ENCODE data around the gene FAM171A1.
"Not testable (repeated sequence)": the region's sequence is repeated elsewhere in the genome, so short reads cannot be mapped to it uniquely, and the experiment has no call there.

FAM171A1 gene

DNA sequence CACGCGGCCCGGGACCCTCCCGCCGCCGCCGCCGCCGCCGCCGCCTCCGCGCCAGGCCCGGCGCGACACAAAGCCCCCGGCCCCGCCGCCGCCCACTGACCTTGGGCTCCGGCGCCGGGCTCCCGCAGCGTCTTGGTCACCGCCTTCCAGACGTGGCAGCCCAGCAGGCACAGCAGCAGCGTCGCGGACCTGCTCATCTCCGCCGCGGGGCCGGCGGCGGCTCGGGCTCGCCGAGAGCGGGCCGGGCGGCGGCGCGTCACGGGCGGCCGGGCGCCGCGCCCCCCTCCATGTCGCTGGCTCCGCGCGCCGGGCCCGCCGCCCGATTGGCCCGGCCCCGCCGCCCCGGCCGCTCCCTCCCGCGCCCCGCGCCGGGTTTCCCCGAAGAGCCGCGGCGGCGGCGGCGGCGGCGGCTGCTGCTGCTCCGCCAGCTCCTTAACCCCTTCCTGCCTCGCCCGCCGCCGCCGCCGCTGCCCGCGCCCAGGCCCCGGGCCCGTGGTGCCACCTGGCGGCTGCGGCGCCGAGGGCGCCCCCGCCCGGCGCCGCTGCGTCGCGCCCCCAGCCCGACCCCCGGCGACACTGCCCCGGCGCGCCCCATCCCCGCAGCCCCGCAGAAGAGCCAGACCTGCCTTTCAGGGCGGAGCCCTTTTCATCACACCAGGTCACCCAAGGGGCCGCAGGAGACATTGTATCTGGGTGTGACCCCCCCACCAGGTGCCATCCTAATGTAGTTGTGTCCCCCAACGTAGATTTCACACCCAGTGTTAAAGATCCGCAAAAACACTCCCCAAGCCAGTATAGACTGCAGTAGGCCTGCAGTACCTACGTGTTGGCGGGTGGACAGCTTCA, at the start of gene FAM171A1:
FAM171A1 (minus strand) TSS at position 434 of the 846 bp plus-strand sequence; CDS start at position 197, 237 bp downstream.
- DNase-seq (ENCODE audit: low read depth) = peak; percentile 10

DNA sequence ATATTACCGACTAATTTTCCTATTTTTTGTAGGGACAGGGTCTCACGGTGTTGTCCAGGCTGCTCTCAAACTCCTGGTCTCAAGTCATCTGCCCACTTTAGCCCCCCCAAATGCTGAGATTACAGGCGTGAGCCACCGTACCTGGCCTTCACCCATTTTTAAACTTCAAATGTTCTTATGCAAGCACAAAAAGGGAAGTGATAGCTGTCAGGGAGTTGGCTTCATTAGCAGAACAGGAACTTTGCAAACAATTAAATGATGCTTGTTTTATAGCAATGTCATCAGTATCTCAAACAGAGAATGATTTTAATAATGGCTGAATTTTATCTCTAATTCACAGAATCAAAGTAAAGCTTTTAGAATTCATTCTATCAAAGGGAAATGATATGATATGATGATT, 49.8 kb upstream of the FAM171A1 start:
- no peak for DNase-seq (ENCODE audit: low read depth)

GRCh38 chr10:15419279-15419874, 48.3 kb upstream of the FAM171A1 start:
- DNase-seq (ENCODE audit: low read depth) = peak; percentile 26

DNA sequence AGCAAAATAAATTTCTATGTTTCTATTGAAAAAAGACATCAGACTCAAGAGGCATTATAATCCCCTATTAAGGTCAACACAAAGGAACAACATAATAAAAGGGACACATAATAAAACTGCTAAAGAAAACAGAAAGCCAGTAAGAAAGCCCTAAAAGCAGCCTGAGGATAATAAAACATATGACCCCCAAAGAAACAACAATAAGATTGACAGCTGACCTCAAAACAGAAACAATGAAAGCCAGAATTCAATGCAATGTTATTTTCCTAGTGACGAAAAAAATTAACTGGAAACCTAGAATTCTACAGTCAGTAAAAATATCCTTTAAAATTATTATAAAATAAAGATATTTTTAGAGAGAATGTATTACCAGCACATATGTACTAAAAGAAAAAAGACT, 44.9 kb upstream of the FAM171A1 start:
- DNase-seq (ENCODE audit: low read depth) = no peak

- DNase-seq (ENCODE audit: low read depth) = no peak
Observed at GRCh38 chr10:15411010-15411409, 39.9 kb upstream of the FAM171A1 start.

DNA sequence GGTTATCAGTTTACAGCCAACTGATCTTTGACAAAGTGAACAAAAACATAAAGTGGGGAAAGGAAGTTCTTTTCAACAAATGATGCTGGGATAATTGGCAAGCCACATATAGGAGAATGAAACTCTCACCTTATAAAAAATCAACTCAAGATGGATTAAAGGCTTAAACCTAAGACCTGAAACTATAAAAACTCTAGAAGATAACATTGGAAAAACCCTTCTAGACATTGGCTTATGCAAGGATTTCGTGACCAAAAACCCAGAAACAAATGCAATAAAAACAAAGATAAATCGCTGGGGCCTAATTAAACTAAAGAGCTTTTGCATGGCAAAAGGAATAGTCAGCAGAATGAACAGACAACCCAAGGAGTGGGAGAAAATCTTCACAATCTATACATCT, 38.3 kb upstream of the FAM171A1 start:
- not testable (repeated sequence) for DNase-seq (ENCODE audit: low read depth)

DNA sequence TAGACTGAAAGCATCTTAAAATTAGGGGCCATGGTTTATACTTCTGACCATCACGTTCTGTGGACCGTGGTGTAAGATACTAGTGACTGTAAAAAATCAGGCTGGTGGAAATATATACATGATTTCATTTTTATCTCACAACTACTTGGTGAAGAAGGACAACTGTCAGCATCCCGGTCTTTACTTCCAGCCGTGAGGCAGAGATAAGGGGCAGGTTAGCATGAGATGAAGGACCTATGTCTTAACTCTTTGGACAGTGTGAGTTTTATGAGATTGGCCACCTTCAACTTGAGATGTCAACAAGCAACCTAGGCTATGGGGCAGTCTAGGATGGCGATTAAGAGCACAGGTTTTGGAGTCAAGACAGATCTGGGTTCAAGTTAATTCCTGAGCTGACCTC, 37.5 kb upstream of the FAM171A1 start:
- DNase-seq (ENCODE audit: low read depth) = no peak

DNA sequence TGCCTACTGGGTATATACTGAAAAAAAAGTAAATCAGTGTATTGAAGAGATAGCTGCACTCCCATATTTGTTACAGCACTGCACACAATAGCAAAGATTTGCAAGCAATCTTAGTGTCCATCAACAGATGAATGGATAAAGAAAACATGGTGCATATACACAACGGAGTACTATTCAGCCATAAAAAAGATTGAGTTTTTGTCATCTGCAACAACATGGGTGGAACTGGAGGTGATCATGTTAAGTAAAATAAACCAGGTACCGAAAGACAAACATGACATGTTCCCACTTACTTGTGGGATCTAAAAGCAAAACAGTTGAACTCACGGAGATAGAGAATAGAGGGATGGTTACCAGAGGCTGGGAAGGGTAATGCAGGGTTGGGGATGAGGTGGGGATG, 34.2 kb upstream of the FAM171A1 start:
- no peak for DNase-seq (ENCODE audit: low read depth)

DNA sequence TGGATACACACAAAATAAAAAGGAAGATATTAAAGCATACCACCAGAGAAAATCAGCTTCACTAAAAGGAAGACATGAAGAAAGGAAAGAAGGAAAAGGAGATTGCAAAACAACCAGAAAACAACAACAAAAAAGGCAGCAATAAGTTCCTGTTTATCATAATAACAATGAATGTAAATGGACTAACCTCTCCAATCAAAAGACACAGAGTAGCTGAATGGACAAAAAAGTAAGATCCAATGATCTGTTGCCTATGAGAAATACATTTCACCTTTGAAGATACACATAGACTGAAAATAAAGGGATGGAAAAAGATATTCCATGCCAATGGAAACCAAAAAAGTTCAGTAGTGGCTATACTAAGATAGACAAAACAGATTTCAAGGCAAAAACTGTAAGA, 30.3 kb upstream of the FAM171A1 start:
- DNase-seq (ENCODE audit: low read depth) = no peak

DNA sequence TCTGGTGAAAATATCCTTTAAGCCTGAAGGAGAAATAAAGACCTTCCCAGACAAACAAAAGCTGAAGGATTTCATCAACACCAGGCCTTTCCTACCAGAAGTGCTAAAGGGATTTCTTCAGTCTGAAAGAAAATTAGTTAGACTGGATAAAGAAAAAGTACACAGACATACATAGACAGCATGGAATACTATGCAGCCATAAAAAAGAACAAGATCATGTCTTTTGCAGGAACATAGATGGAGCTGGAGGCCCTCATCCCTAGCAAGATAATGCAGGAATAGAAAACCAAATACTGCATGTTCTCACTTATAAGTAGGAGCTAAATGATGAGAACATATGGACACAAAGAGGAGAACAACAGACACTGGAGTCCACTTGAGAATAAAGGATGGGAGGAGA, 29.4 kb upstream of the FAM171A1 start:
- DNase-seq (ENCODE audit: low read depth) = not testable (repeated sequence)

DNA sequence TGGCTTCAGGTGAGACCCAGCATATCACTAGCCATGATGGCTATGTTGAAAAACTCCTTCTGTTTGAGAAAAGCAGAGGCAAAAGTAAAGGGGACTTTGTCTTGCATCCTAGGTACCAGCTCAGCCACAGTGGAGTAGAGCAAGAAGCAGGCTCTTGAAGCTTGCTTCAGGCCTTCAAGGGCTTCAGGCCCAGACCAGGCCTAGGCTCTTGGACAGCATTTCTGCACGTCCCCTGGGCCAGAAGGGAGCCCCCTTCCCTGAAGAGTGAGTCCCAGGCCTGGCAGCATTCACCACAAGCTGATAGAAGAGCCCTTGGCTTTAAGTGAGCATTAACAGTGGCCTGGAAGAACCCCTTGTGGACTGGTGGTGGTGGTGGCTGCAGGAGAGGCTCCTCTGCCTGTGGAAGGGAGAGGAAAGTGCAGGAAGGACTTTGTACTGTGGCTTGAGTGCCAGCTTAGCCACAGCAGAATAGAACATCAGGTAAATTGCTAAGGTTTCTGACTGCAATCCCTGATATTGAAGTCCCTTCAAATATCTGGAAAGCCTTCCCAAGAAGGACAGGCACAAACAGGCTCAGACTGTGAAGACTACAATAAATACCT, 28.1 kb upstream of the FAM171A1 start:
- no peak for DNase-seq (ENCODE audit: low read depth)

- no peak for DNase-seq (ENCODE audit: low read depth)
Observed at GRCh38 chr10:15395935-15396334, 24.8 kb upstream of the FAM171A1 start.

GRCh38 chr10:15393139-15393825, 22.2 kb upstream of the FAM171A1 start:
- no peak for DNase-seq (ENCODE audit: low read depth)

DNA sequence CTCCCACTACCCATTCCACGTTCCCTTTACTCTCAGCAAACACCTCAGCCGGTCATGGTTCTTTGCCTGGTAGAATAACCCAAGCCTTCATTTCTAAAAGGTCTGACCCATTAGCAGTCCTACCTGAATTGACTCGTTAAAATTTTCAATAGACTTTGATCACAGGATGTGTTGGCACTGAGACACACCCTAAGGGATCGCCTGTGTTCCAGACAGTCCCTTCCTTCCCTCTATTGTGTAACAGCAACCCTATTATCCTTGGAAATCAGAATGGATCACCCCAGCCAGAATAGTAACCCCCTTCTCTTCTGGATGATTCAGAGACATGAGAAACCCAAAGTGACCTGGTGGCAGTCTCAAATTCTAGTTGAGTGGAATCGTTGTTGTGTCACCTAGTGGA, 20.4 kb upstream of the FAM171A1 start:
- DNase-seq (ENCODE audit: low read depth) = no peak

DNA sequence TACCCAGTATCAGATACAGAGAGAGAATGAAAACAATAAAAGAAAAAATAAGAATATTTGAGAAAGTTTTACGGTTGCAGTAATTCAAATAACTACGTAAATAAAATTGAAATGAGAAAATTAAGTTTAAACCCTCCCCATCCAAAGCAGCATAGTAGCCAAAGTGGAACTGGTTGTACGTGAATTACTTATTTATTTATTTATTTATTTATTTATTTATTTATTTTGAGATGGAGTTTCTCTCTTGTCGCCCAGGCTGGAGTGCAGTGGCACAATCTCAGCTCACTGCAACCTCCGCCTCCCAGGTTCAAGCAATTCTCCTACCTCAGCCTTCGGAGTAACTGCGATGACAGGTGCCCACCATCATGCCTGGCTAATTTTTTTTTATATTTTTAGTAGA, 17.1 kb upstream of the FAM171A1 start:
- DNase-seq (ENCODE audit: low read depth) = not testable (repeated sequence)

GRCh38 chr10:15387021-15387420, 15.9 kb upstream of the FAM171A1 start:
- DNase-seq (ENCODE audit: low read depth) = no peak

DNA sequence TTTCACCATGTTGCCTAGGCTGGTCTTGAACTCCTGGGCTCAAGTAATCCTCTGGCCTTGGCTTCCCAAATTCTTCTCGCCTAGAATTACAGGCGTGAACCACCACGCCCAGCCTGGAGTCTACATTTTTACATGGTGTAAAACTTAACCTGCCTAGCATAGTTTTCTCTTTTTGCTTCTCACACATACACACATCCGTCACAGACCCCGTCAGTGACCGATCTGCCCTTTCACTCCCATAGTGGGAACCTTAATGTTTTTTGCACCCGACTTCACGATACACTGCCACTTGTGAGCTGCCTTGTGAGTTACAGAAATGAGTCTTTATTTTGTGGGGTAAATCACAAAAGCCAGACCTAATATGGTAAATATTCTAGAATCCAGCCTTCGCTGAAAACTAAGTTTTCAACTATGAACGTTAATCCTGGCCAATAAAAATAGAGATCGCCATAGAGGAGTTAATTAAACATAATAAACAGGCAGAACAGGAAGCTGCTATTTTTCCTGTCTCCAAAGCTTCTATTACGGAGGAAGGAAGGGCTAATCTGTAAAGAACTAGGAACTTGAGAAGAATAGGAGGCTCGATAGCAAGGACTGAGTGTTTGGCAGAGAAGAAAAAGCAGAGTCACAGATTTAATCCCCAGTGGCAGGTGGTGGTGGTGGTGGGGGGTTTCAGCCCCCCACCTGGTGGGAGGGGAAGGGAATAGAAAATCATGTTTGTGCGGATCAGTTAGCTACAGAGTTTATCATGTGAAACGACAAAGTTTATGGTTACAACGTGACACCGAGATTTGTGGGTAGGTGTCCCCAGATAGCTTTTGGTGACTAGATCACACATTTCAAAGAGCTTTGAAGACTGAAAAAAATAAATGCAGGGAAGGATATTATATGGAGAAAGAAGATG, 14.7 kb upstream of the FAM171A1 start:
- no peak for DNase-seq (ENCODE audit: low read depth)

GRCh38 chr10:15381420-15381819, 10.3 kb upstream of the FAM171A1 start:
- no peak for DNase-seq (ENCODE audit: low read depth)

GRCh38 chr10:15379078-15379477, 8.0 kb upstream of the FAM171A1 start:
- DNase-seq (ENCODE audit: low read depth) = no peak

DNA sequence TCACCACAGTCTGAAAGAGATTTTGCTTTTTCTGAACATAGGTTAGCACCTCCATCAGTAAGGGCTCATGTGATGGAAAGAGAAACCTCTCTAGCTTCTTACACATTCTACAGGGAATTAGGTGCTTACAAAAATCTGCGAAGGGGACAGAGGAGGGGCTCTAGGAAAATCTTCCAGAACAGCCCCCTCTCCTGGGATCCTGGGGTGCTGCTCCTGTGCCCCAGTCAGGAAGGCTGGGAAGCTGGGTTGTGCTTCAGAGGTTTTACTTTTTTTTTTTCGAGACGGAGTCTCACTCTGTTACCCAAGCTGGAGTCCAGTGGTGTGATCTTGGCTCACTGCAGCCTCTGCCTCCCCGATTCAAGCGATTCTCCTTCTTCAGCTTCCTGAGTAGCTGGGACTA, 7.5 kb upstream of the FAM171A1 start:
- DNase-seq (ENCODE audit: low read depth) = no peak

DNA sequence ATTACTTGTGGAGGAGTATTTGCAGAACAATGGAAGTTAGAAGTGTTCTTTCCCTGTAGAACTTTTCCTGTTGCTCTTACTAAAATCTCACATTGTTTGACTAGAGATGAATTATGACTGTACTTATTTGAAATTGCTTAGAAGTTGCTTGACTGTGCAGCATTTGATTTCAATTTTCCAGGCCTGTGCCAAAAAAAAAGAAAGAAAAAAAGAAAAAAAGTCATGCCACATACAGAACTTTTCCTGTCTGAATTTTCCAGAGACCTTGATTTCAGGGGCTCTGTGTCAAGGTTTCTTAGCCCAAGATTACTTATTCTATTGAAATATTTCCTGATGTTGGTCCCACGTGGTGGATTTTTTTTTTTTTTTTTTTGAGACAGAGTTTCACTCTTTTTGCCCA, 3.5 kb upstream of the FAM171A1 start:
- no peak for DNase-seq (ENCODE audit: low read depth)

DNA sequence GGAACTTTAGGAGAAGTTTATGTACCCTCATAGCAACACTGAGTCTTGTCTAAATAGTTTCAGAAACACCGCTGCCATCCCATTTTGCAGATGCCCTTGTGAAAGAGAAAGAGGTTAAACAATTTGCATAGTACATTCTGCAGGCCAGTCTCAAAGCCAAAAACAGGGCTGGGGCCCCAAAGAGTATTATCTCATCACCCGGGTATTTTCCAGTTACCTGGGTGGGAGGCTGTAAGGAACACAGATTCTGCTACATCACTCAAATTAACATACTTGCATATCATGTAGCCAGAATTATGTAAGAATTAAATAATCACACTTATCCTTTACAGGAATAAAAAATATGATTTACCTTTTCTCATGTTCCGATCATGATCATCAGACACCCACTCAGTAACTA, 3.1 kb upstream of the FAM171A1 start:
- DNase-seq (ENCODE audit: low read depth) = no peak
